ENCODE measurements around the gene EIF4G1.

- TF ChIP-seq EP300 (IDR thresholded peaks at IDR 0.05) (no peak), POLR2A (IDR thresholded peaks at IDR 0.05) (no peak), CTCF (IDR thresholded peaks at IDR 0.05) (no peak)
These were observed 19.3 kb downstream of the EIF4G1 start for GRCh38 chr3:184333700-184334099.

All from sigmoid colon (tissue), 4 donors.